Neural progenitor cell (in vitro differentiated cells): ENCODE measurements around the gene ZNF700. TPM values are rescaled to one million over a fixed set of nuclear protein-coding genes. Genes with fewer than 3 reads are reported as not detected.
"Not testable (repeated sequence)": the region's sequence is repeated elsewhere in the genome, so short reads cannot be mapped to it uniquely, and the experiment has no call there.

Experiments
- DNase-seq: peaks from one replicate; pipeline ENCODE4 v3.0.0-alpha.2; 2016; ENCODE audit warnings: low spot score
- H2AFZ ChIP-seq: fragments of 200-600 bp; sonication (generic); replicated peaks from 2 replicates; pipeline ENCODE4 v1.6.1; 2016; ENCODE audit warnings: antibody characterized with exemption
- H3F3A ChIP-seq: fragments of 200-600 bp; sonication (generic); 2 replicates; pipeline ENCODE4 v1.6.1; 2016; ENCODE audit warnings: antibody characterized with exemption, low read depth
- H3K27ac ChIP-seq: fragments of 200-600 bp; sonication (generic); 2 replicates; pipeline ENCODE4 v1.5.1; 2016; ENCODE audit warnings: mild to moderate bottlenecking
- H3K27me3 ChIP-seq: fragments of 200-600 bp; sonication (generic); 2 replicates; pipeline ENCODE4 v1.6.1; 2016; ENCODE audit warnings: mild to moderate bottlenecking, moderate library complexity
- H3K36me3 ChIP-seq: fragments of 200-600 bp; sonication (generic); 2 replicates; pipeline ENCODE4 v1.5.1; 2016
- H3K4me1 ChIP-seq: fragments of 200-600 bp; sonication (generic); 2 replicates; pipeline ENCODE4 v1.6.1; 2016; ENCODE audit warnings: mixed run types
- H3K4me2 ChIP-seq: fragments of 200-600 bp; sonication (generic); 2 replicates; pipeline ENCODE4 v1.6.1; 2016
- H3K4me3 ChIP-seq: fragments of 200-600 bp; sonication (generic); 2 replicates; pipeline ENCODE4 v1.5.1; 2016
- H3K79me2 ChIP-seq: fragments of 200-600 bp; sonication (generic); 2 replicates; pipeline ENCODE4 v1.6.1; 2016; ENCODE audit warnings: low read depth
- H3K9ac ChIP-seq: fragments of 200-600 bp; sonication (generic); 2 replicates; pipeline ENCODE4 v1.6.1; 2016
- H3K9me3 ChIP-seq: fragments of 200-600 bp; sonication (generic); 2 replicates; pipeline ENCODE4 v1.5.1; 2016; ENCODE audit warnings: low read depth
- H4K20me1 ChIP-seq: fragments of 200-600 bp; sonication (generic); 2 replicates; pipeline ENCODE4 v1.6.1; 2016; ENCODE audit warnings: low read depth
- H3K27ac Mint-ChIP-seq: 3 replicates; pipeline ENCODE4 v1.8.0; 2021; ENCODE audit warnings: mixed read lengths
- H3K27me3 Mint-ChIP-seq: 2 replicates; pipeline ENCODE4 v1.8.0; 2022; ENCODE audit warnings: low read depth, mild to moderate bottlenecking, inconsistent platforms, moderate library complexity, mixed read lengths; ENCODE audit not compliant: insufficient read depth
- H3K36me3 Mint-ChIP-seq: 3 replicates; pipeline ENCODE4 v1.8.0; 2021; ENCODE audit warnings: mixed read lengths
- H3K4me1 Mint-ChIP-seq: 3 replicates; pipeline ENCODE4 v1.8.0; 2021; ENCODE audit warnings: mixed read lengths
- H3K4me3 Mint-ChIP-seq: 3 replicates; pipeline ENCODE4 v1.8.0; 2021; ENCODE audit warnings: mild to moderate bottlenecking, moderate library complexity, mixed read lengths
- H3K9me3 Mint-ChIP-seq: 3 replicates; pipeline ENCODE4 v1.8.0; 2020; ENCODE audit warnings: mixed read lengths
- CTCF ChIP-seq: fragments of 200-600 bp; sonication (generic); IDR thresholded peaks from 2 replicates; pipeline ENCODE4 v1.5.1; 2017; ENCODE audit warnings: antibody characterized with exemption, mild to moderate bottlenecking
- EZH2 ChIP-seq: fragments of 200-600 bp; sonication (generic); IDR thresholded peaks from 2 replicates; pipeline ENCODE4 v1.6.1; 2017; ENCODE audit warnings: antibody characterized with exemption, mild to moderate bottlenecking, moderate library complexity
- EZH2phosphoT487 ChIP-seq: fragments of 200-600 bp; sonication (generic); IDR thresholded peaks from 2 replicates; pipeline ENCODE4 v1.6.1; 2017; ENCODE audit warnings: antibody characterized with exemption
- small RNA-seq: library from RNA; depleted of rRNA; stranded (forward); fragments of <200 nt; gene quantifications from one replicate; pipeline ENCODE3, GENCODE V24; 2015
- total RNA-seq: library from RNA; depleted of rRNA; stranded (reverse); fragments of >200 nt; gene quantifications from 2 replicates; pipeline ENCODE4 v1.2.3, GENCODE V29; 2015; ENCODE audit warnings: low replicate concordance

Gene ZNF700
- total RNA-seq, 1 donor from 2014 or later, result 29.4 TPM

GRCh38 chr19:11989112-11989456 is 64.2 kb downstream of the ZNF700 start:
- peaks cover 35% of the 10 kb centered on the region for H3K36me3 Mint-ChIP-seq
- H3K27ac ChIP-seq, result no peak overlapping the region
- H3K9ac ChIP-seq, result no peak overlapping the region
- H3K27me3 ChIP-seq, result no peaks in the 10 kb centered on the region
- H3K9me3 ChIP-seq, result no peaks in the 10 kb centered on the region
- no peak overlapping the region for H3K4me3 ChIP-seq
- TF ChIP-seq EZH2phosphoT487, result no peak
- TF ChIP-seq CTCF, result no peak
- H3K4me1 ChIP-seq, result no peaks in the 10 kb centered on the region
- H3K27me3 Mint-ChIP-seq, result peaks cover 3% of the 10 kb centered on the region
- H2AFZ ChIP-seq, result no peak overlapping the region
- peaks cover 46% of the 10 kb centered on the region for H3K9me3 Mint-ChIP-seq
- H3K36me3 ChIP-seq, result peaks cover 10% of the 10 kb centered on the region
- H3F3A ChIP-seq, result peaks cover 15% of the 10 kb centered on the region
- H3K27ac Mint-ChIP-seq, result no peak overlapping the region
- DNase-seq, result no peak
- H3K4me3 Mint-ChIP-seq, result peak overlapping the region; percentile 100
- H3K4me2 ChIP-seq, result peak overlapping the region; percentile 90
- peaks cover 16% of the 10 kb centered on the region for H4K20me1 ChIP-seq
- peaks cover 58% of the 10 kb centered on the region for H3K79me2 ChIP-seq
- peaks cover 5% of the 10 kb centered on the region for H3K4me1 Mint-ChIP-seq

- not testable (repeated sequence) for H3K27me3 Mint-ChIP-seq, H3K27me3 ChIP-seq, H3K27ac Mint-ChIP-seq, H3K9ac ChIP-seq, H3K36me3 ChIP-seq, H3K4me1 Mint-ChIP-seq, H3K27ac ChIP-seq, H3K4me3 ChIP-seq, H3K4me2 ChIP-seq, H3K4me1 ChIP-seq, DNase-seq, H3K9me3 ChIP-seq, H2AFZ ChIP-seq, H3K4me3 Mint-ChIP-seq
- peaks cover 44% of the 10 kb centered on the region for H3K36me3 Mint-ChIP-seq
- Histone ChIP-seq H4K20me1 (peaks cover 16% of the 10 kb centered on the region), H3K79me2 (peaks cover 86% of the 10 kb centered on the region), H3F3A (peaks cover 15% of the 10 kb centered on the region)
- H3K9me3 Mint-ChIP-seq, result peaks cover 54% of the 10 kb centered on the region
These were observed 67.0 kb downstream of the ZNF700 start for GRCh38 chr19:11991921-11992320.

- peaks cover 52% of the 10 kb centered on the region for H3K36me3 Mint-ChIP-seq
- TF ChIP-seq EZH2 (no peak), CTCF (no peak), EZH2phosphoT487 (no peak)
- no peak overlapping the region for H3K9ac ChIP-seq
- H3K9me3 ChIP-seq, result no peaks in the 10 kb centered on the region
- no peak overlapping the region for H3K4me3 Mint-ChIP-seq
- peaks cover 95% of the 10 kb centered on the region for H3K79me2 ChIP-seq
- peaks cover 4% of the 10 kb centered on the region for H3K27me3 Mint-ChIP-seq
- no peak overlapping the region for H3K4me3 ChIP-seq
- peaks cover 4% of the 10 kb centered on the region for H4K20me1 ChIP-seq
- peaks cover 72% of the 10 kb centered on the region for H3K9me3 Mint-ChIP-seq
- no peaks in the 10 kb centered on the region for H3K4me1 ChIP-seq
- H3K36me3 ChIP-seq, result peaks cover 4% of the 10 kb centered on the region
- H3K27ac Mint-ChIP-seq, result no peak overlapping the region
- H2AFZ ChIP-seq, result no peak overlapping the region
- H3K4me2 ChIP-seq, result no peak overlapping the region
- no peak overlapping the region for H3K27ac ChIP-seq
- no peak for DNase-seq
- H3K4me1 Mint-ChIP-seq, result no peaks in the 10 kb centered on the region
- H3K27me3 ChIP-seq, result no peaks in the 10 kb centered on the region
- H3F3A ChIP-seq, result no peaks in the 10 kb centered on the region
These were observed 70.3 kb downstream of the ZNF700 start for GRCh38 chr19:11995174-11995573.

Small RNAs within 50 kb of the gene (small RNA-seq; reads per million reads assigned to genes)
- not detected for gene RNA5SP464

Other genes with a start within 250 kb of the ZNF700 start
- 9.2 and 12.3 TPM in 2 replicates for gene ZNF823, start 186.2 kb upstream of the ZNF700 start, total RNA-seq
- gene ZNF441, start 158.1 kb upstream of the ZNF700 start, total RNA-seq, result 6.5 and 7.3 TPM in 2 replicates
- 5.5 and 6.0 TPM in 2 replicates for gene ZNF491, start 126.6 kb upstream of the ZNF700 start, total RNA-seq
- 19.5 and 25.8 TPM in 2 replicates for gene ZNF440, start 110.8 kb upstream of the ZNF700 start, total RNA-seq
- 5.2 and 6.5 TPM in 2 replicates for gene ZNF439, start 76.4 kb upstream of the ZNF700 start, total RNA-seq
- gene ZNF69, start 37.3 kb upstream of the ZNF700 start, total RNA-seq, result 62.4 and 73.7 TPM in 2 replicates
- 10.0 and 17.7 TPM in 2 replicates for gene ZNF763, start 39.9 kb downstream of the ZNF700 start, total RNA-seq
- 8.2 and 8.3 TPM in 2 replicates for gene ZNF433, start 110.6 kb downstream of the ZNF700 start, total RNA-seq
- 2.6 and 3.0 TPM in 2 replicates for gene ZNF878, start 127.9 kb downstream of the ZNF700 start, total RNA-seq
- 16.3 and 16.5 TPM in 2 replicates for gene ZNF844, start 139.6 kb downstream of the ZNF700 start, total RNA-seq
- 27.9 and 29.4 TPM in 2 replicates for gene ZNF20, start 215.2 kb downstream of the ZNF700 start, total RNA-seq
- gene ZNF625, start 231.6 kb downstream of the ZNF700 start, total RNA-seq, result 39.8 and 42.9 TPM in 2 replicates
- 16.7 and 17.8 TPM in 2 replicates for gene ZNF136, start 238.0 kb downstream of the ZNF700 start, total RNA-seq